HEK293 (cell line): ENCODE measurements around the gene NFYB.

Experiments used
- CTCF ChIP-seq: fragments of 450-650 bp; formaldehyde crosslinking; IDR thresholded peaks from 2 replicates; pipeline ENCODE4 v1.5.1; 2016; ENCODE audit warnings: missing biosample characterization, missing genetic modification characterization
- ZNF24 ChIP-seq: fragments of 450-650 bp; formaldehyde crosslinking; IDR thresholded peaks from 2 replicates; pipeline ENCODE4 v1.5.1; 2016; ENCODE audit warnings: missing biosample characterization, missing genetic modification characterization
- ZNF394 ChIP-seq: fragments of 450-650 bp; formaldehyde crosslinking; IDR thresholded peaks from 2 replicates; pipeline ENCODE4 v1.5.1; 2016; ENCODE audit warnings: missing biosample characterization, missing genetic modification characterization, mild to moderate bottlenecking, moderate library complexity, borderline replicate concordance
- ZNF561 ChIP-seq: fragments of 450-650 bp; IDR thresholded peaks from 2 replicates; pipeline ENCODE4 v1.5.1; 2018; ENCODE audit warnings: missing biosample characterization, missing genetic modification characterization, borderline replicate concordance
- ZNF660 ChIP-seq: fragments of 450-650 bp; IDR thresholded peaks from 2 replicates; pipeline ENCODE4 v1.5.1; 2018; ENCODE audit warnings: missing biosample characterization, mild to moderate bottlenecking, missing genetic modification characterization
- ZNF677 ChIP-seq: fragments of 450-650 bp; IDR thresholded peaks from 2 replicates; pipeline ENCODE4 v1.5.0; 2018; ENCODE audit warnings: missing biosample characterization, mild to moderate bottlenecking, missing genetic modification characterization, moderate library complexity

GRCh38 chr12:104109446-104110271, 28.4 kb downstream of the NFYB start:
- TF ChIP-seq ZNF677, result no peak
- no peak for TF ChIP-seq CTCF (tag by site-specific recombination)
- no peak for TF ChIP-seq ZNF394 (tag by site-specific recombination)
- TF ChIP-seq ZNF24 (tag by site-specific recombination), result no peak
- TF ChIP-seq ZNF660 (tag by site-specific recombination), result no peak
- TF ChIP-seq ZNF561, result no peak
